ENCODE data around the gene IGF2R. TPM values are rescaled to one million over a fixed set of nuclear protein-coding genes. Genes with fewer than 3 reads are reported as not detected.

Gene IGF2R
- total and polyA plus RNA-seq, 8 donors, result 2.0 to 70.5 (median 31.5) TPM

DNA sequence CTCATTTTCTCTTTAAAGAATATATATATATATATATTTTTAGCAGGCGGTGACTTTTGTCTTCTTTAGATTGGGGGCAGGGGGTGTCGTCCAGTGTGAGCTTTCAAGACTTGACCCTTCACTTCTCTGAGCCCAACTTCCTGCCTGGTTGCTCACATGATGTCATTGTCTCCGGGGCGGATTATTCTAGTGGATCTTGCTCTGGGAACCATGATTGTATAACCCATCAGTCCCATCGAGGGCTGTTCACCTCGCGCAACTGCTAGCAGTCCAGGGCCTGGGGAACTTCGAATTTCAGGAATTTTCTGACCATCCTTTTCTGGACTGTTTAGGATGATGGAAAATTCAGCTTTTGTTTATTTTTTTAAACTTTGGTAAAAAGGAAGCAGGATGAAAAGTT lies 1.0 kb downstream of the IGF2R start:
- peak; percentile 46 to 91 for DNase-seq
- intact Hi-C loops (cut with DNase I; ENCODE audit: low total_unique reads), result loop anchor here (10.0 kb wide), 1 partner anchor 65 kb away; no protein-coding TSS in a partner anchor
- TF ChIP-seq EP300 (IDR thresholded peaks at IDR 0.05), result no peak
- TF ChIP-seq POLR2A (IDR thresholded peaks at IDR 0.05), result no peak
- TF ChIP-seq, protein P1, sequence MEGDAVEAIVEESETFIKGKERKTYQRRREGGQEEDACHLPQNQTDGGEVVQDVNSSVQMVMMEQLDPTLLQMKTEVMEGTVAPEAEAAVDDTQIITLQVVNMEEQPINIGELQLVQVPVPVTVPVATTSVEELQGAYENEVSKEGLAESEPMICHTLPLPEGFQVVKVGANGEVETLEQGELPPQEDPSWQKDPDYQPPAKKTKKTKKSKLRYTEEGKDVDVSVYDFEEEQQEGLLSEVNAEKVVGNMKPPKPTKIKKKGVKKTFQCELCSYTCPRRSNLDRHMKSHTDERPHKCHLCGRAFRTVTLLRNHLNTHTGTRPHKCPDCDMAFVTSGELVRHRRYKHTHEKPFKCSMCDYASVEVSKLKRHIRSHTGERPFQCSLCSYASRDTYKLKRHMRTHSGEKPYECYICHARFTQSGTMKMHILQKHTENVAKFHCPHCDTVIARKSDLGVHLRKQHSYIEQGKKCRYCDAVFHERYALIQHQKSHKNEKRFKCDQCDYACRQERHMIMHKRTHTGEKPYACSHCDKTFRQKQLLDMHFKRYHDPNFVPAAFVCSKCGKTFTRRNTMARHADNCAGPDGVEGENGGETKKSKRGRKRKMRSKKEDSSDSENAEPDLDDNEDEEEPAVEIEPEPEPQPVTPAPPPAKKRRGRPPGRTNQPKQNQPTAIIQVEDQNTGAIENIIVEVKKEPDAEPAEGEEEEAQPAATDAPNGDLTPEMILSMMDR (IDR thresholded peaks at IDR 0.05), result no peak
- TF ChIP-seq POLR2AphosphoS5 (IDR thresholded peaks at IDR 0.05), result no peak
- peaks cover 23 to 76% (median 53%) of the 10 kb centered on the region in 4 donors for H3K4me1 ChIP-seq
- no peaks in the 10 kb centered on the region for H3K9me3 ChIP-seq
- H3K27me3 ChIP-seq, result peaks cover 0 to 1% (median 0%) of the 10 kb centered on the region in 3 donors
- H3K4me3 ChIP-seq, result peak overlapping the region; percentile 94 to 98 (median 98)
- H3K36me3 ChIP-seq, result no peaks in the 10 kb centered on the region
- H3K27ac ChIP-seq, result peak overlapping the region; percentile 50 to 97 (median 95)
- WGBS, 5 donors, result 4 to 10% (median 7%) methylated on average over 8 of the region's 8 CpGs

DNA sequence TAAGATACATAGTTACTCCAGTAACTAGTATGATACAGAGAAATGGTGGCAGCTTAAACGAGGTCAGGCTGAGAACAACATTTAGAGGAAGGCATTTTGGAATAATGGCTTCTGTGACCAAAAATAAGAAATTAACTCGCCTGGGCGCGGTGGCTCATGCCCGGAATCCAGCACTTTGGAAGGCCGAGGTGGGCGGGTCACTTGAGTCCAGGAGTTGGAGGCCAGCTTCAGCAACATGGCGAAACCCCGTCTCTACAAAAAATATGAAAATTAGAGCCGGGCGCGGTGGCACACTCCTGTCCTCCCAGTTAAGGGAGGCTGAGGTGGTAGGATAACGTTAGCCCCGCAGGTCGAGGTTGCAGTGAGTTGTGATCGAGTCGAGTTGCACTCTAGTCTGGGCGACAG lies 1.8 kb downstream of the IGF2R start:
- no peaks in the 10 kb centered on the region for H3K9me3 ChIP-seq
- peak overlapping the region in 3 of 5 donors; percentile 91 to 95 (median 95) for H3K27ac ChIP-seq
- TF ChIP-seq POLR2AphosphoS5 (IDR thresholded peaks at IDR 0.05) (no peak), EP300 (IDR thresholded peaks at IDR 0.05) (no peak), POLR2A (IDR thresholded peaks at IDR 0.05) (no peak)
- TF ChIP-seq, protein P1 (IDR thresholded peaks at IDR 0.05), result no peak
- 86 to 91% (median 89%) methylated on average over 18 of the region's 18 CpGs for WGBS, 5 donors
- H3K4me1 ChIP-seq, result peaks cover 23 to 81% (median 54%) of the 10 kb centered on the region in 4 donors
- H3K36me3 ChIP-seq, result no peaks in the 10 kb centered on the region
- peak overlapping the region in 3 of 4 donors; percentile 97 to 98 (median 98) for H3K4me3 ChIP-seq
- DNase-seq, result no peak
- intact Hi-C loops (cut with DNase I; ENCODE audit: low total_unique reads), result loop anchor here (10.0 kb wide), 1 partner anchor 64 kb away; no protein-coding TSS in a partner anchor
- no peaks in the 10 kb centered on the region for H3K27me3 ChIP-seq

DNA sequence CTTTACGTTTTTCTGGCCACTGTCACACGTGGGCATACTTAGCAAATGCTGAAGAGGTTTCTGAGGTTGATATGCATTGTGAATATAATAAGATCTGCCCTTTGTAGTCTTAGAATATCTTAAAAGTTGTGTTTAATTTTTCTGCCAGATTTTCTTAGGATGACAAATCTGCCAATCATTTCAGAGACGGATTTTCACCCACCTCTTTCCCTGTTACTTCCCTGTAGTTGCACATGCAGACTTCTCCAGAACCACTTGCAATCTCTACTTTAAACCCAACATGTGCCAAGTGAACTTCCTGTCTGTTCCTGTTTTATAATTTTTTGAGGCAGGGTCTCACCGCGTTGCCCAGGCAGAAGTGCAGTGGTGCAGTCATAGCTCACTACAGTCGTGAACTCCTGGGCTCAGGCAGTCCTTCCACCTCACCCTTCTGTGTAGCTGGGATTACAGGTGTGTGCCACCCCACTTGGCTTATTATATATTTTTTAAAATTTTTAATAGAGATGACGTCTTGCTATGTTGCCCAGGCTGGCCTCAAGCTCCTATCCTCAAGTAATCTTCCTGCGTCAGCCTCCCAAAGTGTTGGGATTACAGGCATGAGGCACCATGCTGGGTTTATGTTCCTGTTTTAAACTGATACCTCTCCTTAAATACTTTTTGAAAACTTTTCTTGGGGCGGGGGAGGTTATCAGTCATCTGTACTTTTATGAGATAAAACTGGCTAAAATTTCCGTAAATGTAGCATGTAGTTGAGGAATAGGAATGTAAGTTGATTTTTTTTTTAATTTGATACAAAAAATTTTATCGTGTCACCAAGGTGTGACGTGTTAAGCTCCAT lies 2.7 kb downstream of the IGF2R start:
- TF ChIP-seq EP300 (IDR thresholded peaks at IDR 0.05) (no peak), POLR2AphosphoS5 (IDR thresholded peaks at IDR 0.05) (no peak), POLR2A (IDR thresholded peaks at IDR 0.05) (no peak)
- TF ChIP-seq, protein P1 (IDR thresholded peaks at IDR 0.05), result no peak
- Histone ChIP-seq H3K27me3 (no peaks in the 10 kb centered on the region), H3K4me3 (no peak overlapping the region), H3K36me3 (no peaks in the 10 kb centered on the region), H3K9me3 (no peaks in the 10 kb centered on the region), H3K27ac (no peak overlapping the region), H3K4me1 (peaks cover 25 to 83% (median 51%) of the 10 kb centered on the region in 4 donors)
- intact Hi-C loops (cut with DNase I; ENCODE audit: low total_unique reads), result loop anchor here (10.0 kb wide), 1 partner anchor 63 kb away; no protein-coding TSS in a partner anchor
- 83 to 90% (median 86%) methylated on average over 12 of the region's 12 CpGs for WGBS, 5 donors
- no peak for DNase-seq

DNA sequence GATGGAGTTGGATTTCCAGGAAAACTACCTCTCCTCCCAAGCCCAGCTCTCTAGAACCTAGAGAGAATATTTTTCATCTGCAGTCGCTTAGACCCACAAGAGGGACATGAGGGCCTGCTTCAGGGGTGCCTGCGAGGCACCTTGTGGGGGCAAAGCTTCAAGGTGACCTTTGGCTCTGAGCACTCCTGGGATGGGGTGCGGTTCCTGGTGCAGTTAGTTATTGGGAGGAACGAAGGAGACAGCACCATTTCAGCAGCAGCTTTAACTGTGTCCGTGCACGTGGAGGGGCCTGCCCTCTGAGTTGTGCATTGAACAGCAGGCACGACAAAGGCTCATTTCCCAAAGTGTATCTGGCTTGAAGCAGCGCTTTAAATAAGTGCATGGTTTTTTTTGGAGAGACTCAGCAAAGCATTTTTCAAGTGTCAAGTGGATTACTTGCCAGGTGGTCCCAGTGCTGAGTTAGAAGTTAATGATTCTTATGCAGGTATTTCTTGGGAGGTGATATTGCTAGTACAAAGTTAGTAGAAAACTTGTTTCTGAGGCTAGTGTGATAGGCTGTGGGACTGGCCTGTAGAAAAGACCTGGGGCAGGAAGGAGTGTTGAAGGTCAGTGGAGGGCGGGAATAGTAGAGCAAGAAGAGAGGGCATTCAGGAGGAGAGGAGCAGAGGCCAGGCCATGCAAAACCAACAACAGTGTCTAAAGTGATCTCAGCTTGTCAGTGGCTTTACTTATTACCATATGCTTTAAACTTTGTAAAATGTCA lies 3.8 kb downstream of the IGF2R start:
- Histone ChIP-seq H3K9me3 (no peaks in the 10 kb centered on the region), H3K36me3 (no peaks in the 10 kb centered on the region), H3K27me3 (no peaks in the 10 kb centered on the region), H3K4me3 (no peak overlapping the region), H3K27ac (peak overlapping the region in 1 of 5 donors; percentile 44), H3K4me1 (peaks cover 36 to 87% (median 61%) of the 10 kb centered on the region in 4 donors)
- intact Hi-C loops (cut with DNase I; ENCODE audit: low total_unique reads), result loop anchor here (10.0 kb wide), 1 partner anchor 62 kb away; no protein-coding TSS in a partner anchor
- no peak for DNase-seq
- TF ChIP-seq POLR2AphosphoS5 (IDR thresholded peaks at IDR 0.05), result no peak
- TF ChIP-seq EP300 (IDR thresholded peaks at IDR 0.05), result no peak
- TF ChIP-seq, protein P1 (IDR thresholded peaks at IDR 0.05), result no peak
- no peak for TF ChIP-seq POLR2A (IDR thresholded peaks at IDR 0.05)
- 75 to 80% (median 77%) methylated on average over 6 to 9 of the region's 9 CpGs for WGBS, 5 donors

All from stomach (tissue), 9 donors.